ENCODE results near the gene CERS6. TPM values are rescaled to one million over a fixed set of nuclear protein-coding genes. Genes with fewer than 3 reads are reported as not detected.

CERS6 gene
- polyA plus RNA-seq, 3 donors = 7.6 to 17.7 (median 15.6) TPM

GRCh38 chr2:168510125-168510756 is 54.2 kb downstream of the CERS6 start:
- Histone ChIP-seq H3K36me3 (replicated peaks in 1 of 2; ENCODE audit: control insufficient read depth in 1 of 2, insufficient read depth in 2 of 2, low read length in 2 of 2) (no peaks in the 10 kb centered on the region), H2AFZ (ENCODE audit: insufficient read depth, low read depth, low read length, poor library complexity, severe bottlenecking) (no peak overlapping the region), H3K9ac (ENCODE audit: insufficient read depth, low read length, poor library complexity, severe bottlenecking) (no peak overlapping the region), H3K4me1 (ENCODE audit: control insufficient read depth in 1 of 2, insufficient read depth in 2 of 2, low read length in 2 of 2) (no peaks in the 10 kb centered on the region), H3K79me2 (ENCODE audit: insufficient read depth, low read length) (peaks cover 98% of the 10 kb centered on the region), H3K4me3 (replicated peaks in 1 of 3; ENCODE audit: low read depth in 2 of 3, low read length in 3 of 3) (no peak overlapping the region), H3K9me3 (replicated peaks in 1 of 2; ENCODE audit: control insufficient read depth in 1 of 2, insufficient read depth in 1 of 2, low read length in 2 of 2) (no peaks in the 10 kb centered on the region), H3K27me3 (ENCODE audit: control insufficient read depth in 2 of 2, insufficient read depth in 2 of 2, low read length in 2 of 2) (no peaks in the 10 kb centered on the region), H3K27ac (ENCODE audit: low read depth in 1 of 2, low read length in 2 of 2) (no peak overlapping the region), H4K20me1 (ENCODE audit: insufficient read depth, low read length) (peaks cover 76% of the 10 kb centered on the region), H3K4me2 (replicated peaks; ENCODE audit: extremely low read depth, low read length, poor library complexity, severe bottlenecking) (no peak overlapping the region)
- DNase-seq = no peak
- H3K27me3 Mint-ChIP-seq (ENCODE audit: low read depth in 3 of 3) = no peaks in the 10 kb centered on the region
- peaks cover 4% of the 10 kb centered on the region in 2 donors for H3K36me3 Mint-ChIP-seq
- TF ChIP-seq CTCF (IDR thresholded peaks at IDR 0.05) = no peak
- H3K4me3 Mint-ChIP-seq = no peak overlapping the region
- H3K9me3 Mint-ChIP-seq = no peaks in the 10 kb centered on the region
- intact Hi-C loops (cut with micrococcal nuclease) = no loop called here
- no peak overlapping the region for H3K27ac Mint-ChIP-seq
- WGBS (ENCODE audit: insufficient coverage) = 94% methylated on average over 3 of the region's 6 CpGs
- peaks cover 23% of the 10 kb centered on the region for H3K4me1 Mint-ChIP-seq

GRCh38 chr2:168514692-168515091 is 58.6 kb downstream of the CERS6 start:
- no peaks in the 10 kb centered on the region for H3K9me3 Mint-ChIP-seq
- no peak overlapping the region for H3K4me2 ChIP-seq (replicated peaks; ENCODE audit: extremely low read depth, low read length, poor library complexity, severe bottlenecking)
- 80% methylated on average over 1 of the region's 1 CpG for WGBS (ENCODE audit: insufficient coverage)
- H3K9ac ChIP-seq (ENCODE audit: insufficient read depth, low read length, poor library complexity, severe bottlenecking) = no peak overlapping the region
- H3K36me3 ChIP-seq (replicated peaks in 1 of 2; ENCODE audit: control insufficient read depth in 1 of 2, insufficient read depth in 2 of 2, low read length in 2 of 2) = no peaks in the 10 kb centered on the region
- no peak overlapping the region for H3K4me3 Mint-ChIP-seq
- H3K4me1 ChIP-seq (ENCODE audit: control insufficient read depth in 1 of 2, insufficient read depth in 2 of 2, low read length in 2 of 2) = peaks cover 4 to 9% of the 10 kb centered on the region in 2 donors
- H3K79me2 ChIP-seq (ENCODE audit: insufficient read depth, low read length) = peaks cover 98% of the 10 kb centered on the region
- no peak overlapping the region for H3K4me3 ChIP-seq (replicated peaks in 1 of 3; ENCODE audit: low read depth in 2 of 3, low read length in 3 of 3)
- no peak overlapping the region for H3K27ac Mint-ChIP-seq
- peaks cover 4 to 6% of the 10 kb centered on the region in 2 donors for H3K36me3 Mint-ChIP-seq
- peaks cover 30% of the 10 kb centered on the region for H3K4me1 Mint-ChIP-seq
- no peaks in the 10 kb centered on the region for H3K27me3 ChIP-seq (ENCODE audit: control insufficient read depth in 2 of 2, insufficient read depth in 2 of 2, low read length in 2 of 2)
- H3K9me3 ChIP-seq (replicated peaks in 1 of 2; ENCODE audit: control insufficient read depth in 1 of 2, insufficient read depth in 1 of 2, low read length in 2 of 2) = no peaks in the 10 kb centered on the region
- no peak overlapping the region for H3K27ac ChIP-seq (ENCODE audit: low read depth in 1 of 2, low read length in 2 of 2)
- DNase-seq = no peak
- no peak overlapping the region for H2AFZ ChIP-seq (ENCODE audit: insufficient read depth, low read depth, low read length, poor library complexity, severe bottlenecking)
- H4K20me1 ChIP-seq (ENCODE audit: insufficient read depth, low read length) = peaks cover 76% of the 10 kb centered on the region
- no peak for TF ChIP-seq CTCF (IDR thresholded peaks at IDR 0.05)
- peaks cover 0 to 4% (median 0%) of the 10 kb centered on the region in 3 donors for H3K27me3 Mint-ChIP-seq (ENCODE audit: low read depth in 3 of 3)
- intact Hi-C loops (cut with micrococcal nuclease) = no loop called here
